Endodermal cell (in vitro differentiated cells): ENCODE results near the gene TRMT1. TPM values are rescaled to one million over a fixed set of nuclear protein-coding genes. Genes with fewer than 3 reads are reported as not detected.

Source experiments
- DNase-seq: peaks from one replicate; pipeline ENCODE4 v3.0.0-alpha.2; 2017
- H3K27ac ChIP-seq: 2 replicates; pipeline ENCODE4 v1.5.1; 2013; ENCODE audit warnings: mild to moderate bottlenecking, low read depth, low read length, moderate library complexity
- H3K27me3 ChIP-seq: 2 replicates; pipeline ENCODE4 v1.6.1; 2013; ENCODE audit warnings: mild to moderate bottlenecking, low read length, moderate library complexity; ENCODE audit not compliant: insufficient read depth, control insufficient read depth, poor library complexity, severe bottlenecking
- H3K36me3 ChIP-seq: 2 replicates; pipeline ENCODE4 v1.7.0; 2013; ENCODE audit warnings: mild to moderate bottlenecking, low read length, moderate library complexity; ENCODE audit not compliant: control insufficient read depth, insufficient read depth
- H3K4me1 ChIP-seq: one replicate; pipeline ENCODE4 v1.7.0; 2013; ENCODE audit warnings: low read length; ENCODE audit not compliant: control insufficient read depth, insufficient read depth
- H3K4me3 ChIP-seq: 2 replicates; pipeline ENCODE4 v1.5.1; 2013; ENCODE audit warnings: mild to moderate bottlenecking, low read length, moderate library complexity
- H3K9ac ChIP-seq: 2 replicates; pipeline ENCODE4 v1.6.1; 2013; ENCODE audit warnings: mild to moderate bottlenecking, low read length, moderate library complexity; ENCODE audit not compliant: poor library complexity, severe bottlenecking; ENCODE audit errors: extremely low read depth
- H3K9me3 ChIP-seq: 2 replicates; pipeline ENCODE4 v1.6.1; 2013; ENCODE audit warnings: mild to moderate bottlenecking, low read length, moderate library complexity; ENCODE audit not compliant: control insufficient read depth
- H3K27ac Mint-ChIP-seq: 2 replicates; pipeline ENCODE4 v1.8.0; 2020; ENCODE audit warnings: mixed read lengths
- H3K27me3 Mint-ChIP-seq: 2 replicates; pipeline ENCODE4 v1.8.0; 2021; ENCODE audit warnings: mild to moderate bottlenecking, mixed read lengths; ENCODE audit not compliant: insufficient read depth
- H3K36me3 Mint-ChIP-seq: 2 replicates; pipeline ENCODE4 v1.8.0; 2020; ENCODE audit warnings: low read depth, mixed read lengths
- H3K4me1 Mint-ChIP-seq: 2 replicates; pipeline ENCODE4 v1.8.0; 2020; ENCODE audit warnings: mixed read lengths
- H3K4me3 Mint-ChIP-seq: 2 replicates; pipeline ENCODE4 v1.8.0; 2020; ENCODE audit warnings: mild to moderate bottlenecking, moderate library complexity, mixed read lengths
- H3K9me3 Mint-ChIP-seq: 2 replicates; pipeline ENCODE4 v1.8.0; 2020; ENCODE audit warnings: mild to moderate bottlenecking, mixed read lengths
- WGBS, 2 experiments: methylation state at CpG; one replicate each; pipeline versions ENCODE4 v1.1.5 to v1.1.7; 2013; ENCODE audit warnings: missing lambda C conversion rate in 2 of 2, mixed read lengths in 1 of 2; ENCODE audit not compliant: insufficient coverage in 1 of 2, insufficient read length in 1 of 2; 5-methylcytosine and 5-hydroxymethylcytosine counted together
- total RNA-seq, 2 donors: library from RNA; stranded (reverse); fragmentation: NEBNext Ultra II Directional in 1 of 2; extraction: Animal tissue kit (Norgen Biotek cat#: 25700) in 1 of 2; gene quantifications; 2 replicates in 1 of 2; 3 replicates in 1 of 2; pipeline ENCODE4 v1.2.1, GENCODE V29; 2021
- TF ChIP-seq, protein P1 (sequence below): fragments of 200-600 bp; sonication (generic); conservative IDR thresholded peaks from 2 replicates; pipeline ENCODE4 v1.5.0; 2021; ENCODE audit warnings: antibody characterized with exemption, mild to moderate bottlenecking

Gene TRMT1
- total RNA-seq, 2 donors from 2014 or later = 51.3 to 66.2 TPM

DNA sequence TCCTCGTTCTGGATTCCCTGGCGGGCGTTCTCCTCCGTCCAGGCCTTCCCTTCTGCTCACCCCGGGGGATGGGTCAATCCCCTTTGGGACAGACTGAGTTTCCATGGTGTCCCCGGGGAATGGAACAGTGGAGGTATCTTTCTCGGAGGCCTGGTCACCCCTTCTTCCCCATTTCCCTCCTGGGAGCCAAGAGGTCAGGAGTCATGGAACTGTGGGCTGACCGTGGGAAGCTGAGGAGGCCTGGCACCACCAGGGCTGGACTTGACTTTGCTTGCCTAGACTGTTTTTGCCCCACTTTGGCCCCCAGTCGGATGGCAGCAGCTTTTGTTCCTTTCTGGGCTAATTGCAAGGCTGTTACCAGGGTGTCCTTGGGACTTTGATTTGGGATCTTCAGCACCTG, 3.5 kb upstream of the TRMT1 start:
- H3K27me3 Mint-ChIP-seq = no peaks in the 10 kb centered on the region
- H3K4me3 Mint-ChIP-seq = peak overlapping the region; percentile 96
- H3K9me3 Mint-ChIP-seq = no peaks in the 10 kb centered on the region
- Histone ChIP-seq H3K9me3 (no peaks in the 10 kb centered on the region), H3K27ac (no peak overlapping the region), H3K9ac (no peak overlapping the region), H3K36me3 (peaks cover 44% of the 10 kb centered on the region), H3K4me1 (peaks cover 25% of the 10 kb centered on the region), H3K4me3 (peak overlapping the region; percentile 89), H3K27me3 (no peaks in the 10 kb centered on the region)
- TF ChIP-seq, protein P1, sequence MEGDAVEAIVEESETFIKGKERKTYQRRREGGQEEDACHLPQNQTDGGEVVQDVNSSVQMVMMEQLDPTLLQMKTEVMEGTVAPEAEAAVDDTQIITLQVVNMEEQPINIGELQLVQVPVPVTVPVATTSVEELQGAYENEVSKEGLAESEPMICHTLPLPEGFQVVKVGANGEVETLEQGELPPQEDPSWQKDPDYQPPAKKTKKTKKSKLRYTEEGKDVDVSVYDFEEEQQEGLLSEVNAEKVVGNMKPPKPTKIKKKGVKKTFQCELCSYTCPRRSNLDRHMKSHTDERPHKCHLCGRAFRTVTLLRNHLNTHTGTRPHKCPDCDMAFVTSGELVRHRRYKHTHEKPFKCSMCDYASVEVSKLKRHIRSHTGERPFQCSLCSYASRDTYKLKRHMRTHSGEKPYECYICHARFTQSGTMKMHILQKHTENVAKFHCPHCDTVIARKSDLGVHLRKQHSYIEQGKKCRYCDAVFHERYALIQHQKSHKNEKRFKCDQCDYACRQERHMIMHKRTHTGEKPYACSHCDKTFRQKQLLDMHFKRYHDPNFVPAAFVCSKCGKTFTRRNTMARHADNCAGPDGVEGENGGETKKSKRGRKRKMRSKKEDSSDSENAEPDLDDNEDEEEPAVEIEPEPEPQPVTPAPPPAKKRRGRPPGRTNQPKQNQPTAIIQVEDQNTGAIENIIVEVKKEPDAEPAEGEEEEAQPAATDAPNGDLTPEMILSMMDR = no peak
- peaks cover 28% of the 10 kb centered on the region for H3K36me3 Mint-ChIP-seq
- peaks cover 54% of the 10 kb centered on the region for H3K4me1 Mint-ChIP-seq
- H3K27ac Mint-ChIP-seq = peak overlapping the region; percentile 89
- 89 to 94% methylated on average over 5 to 9 of the region's 9 CpGs for WGBS, 2 experiments
- peak; percentile 38 for DNase-seq

DNA sequence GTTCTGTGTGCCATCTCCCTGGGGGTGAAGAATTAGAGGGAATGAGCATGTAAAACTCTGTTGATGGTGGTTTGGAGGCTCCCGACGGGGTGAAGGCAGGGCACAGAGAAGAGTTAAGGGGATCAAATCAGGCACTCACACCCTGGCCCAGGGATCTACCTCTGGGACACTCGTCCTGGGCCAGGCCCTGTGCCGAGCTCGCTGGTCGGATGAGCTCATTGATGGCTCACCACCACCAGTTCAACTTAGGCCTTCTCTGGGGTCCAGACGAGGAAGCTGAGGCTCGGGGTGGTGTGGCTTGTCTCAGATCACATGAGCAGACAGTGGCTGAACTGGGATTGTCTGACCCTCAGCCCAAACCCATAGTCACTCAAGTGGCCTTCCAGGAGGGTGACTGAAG, 3.1 kb upstream of the TRMT1 start:
- H3K9ac ChIP-seq = peak overlapping the region; percentile 51

DNA sequence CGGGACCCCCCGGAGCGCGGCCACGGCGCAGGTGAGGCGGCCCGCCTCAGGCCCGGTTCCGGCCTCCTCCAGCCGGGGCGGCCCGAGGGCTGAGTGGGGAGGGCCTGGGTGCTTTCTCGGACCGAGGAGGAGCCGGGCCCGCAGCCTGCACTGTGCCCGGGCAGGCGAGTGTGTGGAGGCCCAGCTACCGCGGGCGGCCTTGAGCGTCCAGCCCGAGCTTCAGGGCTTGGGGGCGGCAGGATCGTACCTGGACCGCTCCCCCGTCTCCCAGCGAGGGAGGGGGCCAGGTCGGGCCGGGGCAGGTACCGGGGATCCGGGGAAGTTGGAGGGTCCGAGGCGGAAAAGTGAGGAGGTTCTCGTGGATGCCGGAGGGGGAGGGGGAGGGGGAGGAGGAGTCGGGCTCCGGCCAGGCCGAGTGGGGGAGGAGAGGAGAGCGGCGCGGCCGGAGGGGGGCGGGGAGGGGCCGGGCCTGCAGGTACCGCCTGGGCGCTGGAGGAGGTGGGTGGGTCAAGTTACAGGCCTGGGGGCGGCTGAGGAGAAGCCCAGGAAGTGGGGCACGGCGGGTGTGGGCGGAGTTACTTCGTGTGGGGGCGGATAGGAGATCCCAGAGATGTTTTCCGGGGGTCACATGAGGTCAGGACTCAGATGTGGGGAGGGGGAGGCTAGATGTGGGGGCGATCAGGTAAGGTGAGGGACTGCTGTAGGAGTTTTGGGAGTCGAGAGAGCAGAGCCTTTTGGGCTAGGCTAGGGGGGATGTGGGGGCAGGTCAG, 2.1 kb upstream of the TRMT1 start:
- peaks cover 54% of the 10 kb centered on the region for H3K4me1 Mint-ChIP-seq
- TF ChIP-seq, protein P1 = no peak
- WGBS, 2 experiments = 0% methylated on average over 7 to 55 of the region's 57 CpGs
- H3K36me3 Mint-ChIP-seq = peaks cover 29% of the 10 kb centered on the region
- no peaks in the 10 kb centered on the region for H3K9me3 Mint-ChIP-seq
- Histone ChIP-seq H3K9ac (peak overlapping the region; percentile 84), H3K4me1 (peaks cover 23% of the 10 kb centered on the region), H3K27ac (peak overlapping the region; percentile 78), H3K27me3 (no peaks in the 10 kb centered on the region), H3K4me3 (peak overlapping the region; percentile 89), H3K9me3 (no peaks in the 10 kb centered on the region), H3K36me3 (peaks cover 46% of the 10 kb centered on the region)
- peak; percentile 96 for DNase-seq
- H3K27me3 Mint-ChIP-seq = no peaks in the 10 kb centered on the region
- H3K27ac Mint-ChIP-seq = peak overlapping the region; percentile 79
- H3K4me3 Mint-ChIP-seq = peak overlapping the region; percentile 96

More for the DNA sequence above, 3.1 kb upstream of the TRMT1 start:
- Mint-ChIP-seq H3K4me1 (peaks cover 54% of the 10 kb centered on the region), H3K36me3 (peaks cover 29% of the 10 kb centered on the region), H3K27me3 (no peaks in the 10 kb centered on the region), H3K27ac (peak overlapping the region; percentile 79), H3K4me3 (peak overlapping the region; percentile 96), H3K9me3 (no peaks in the 10 kb centered on the region)
- TF ChIP-seq, protein P1 = no peak
- H3K27ac ChIP-seq = no peak overlapping the region
- H3K27me3 ChIP-seq = no peaks in the 10 kb centered on the region
- DNase-seq = peak; percentile 45
- peak overlapping the region; percentile 89 for H3K4me3 ChIP-seq
- 86 to 93% methylated on average over 6 to 8 of the region's 8 CpGs for WGBS, 2 experiments
- H3K4me1 ChIP-seq = peaks cover 25% of the 10 kb centered on the region
- no peaks in the 10 kb centered on the region for H3K9me3 ChIP-seq
- peaks cover 44% of the 10 kb centered on the region for H3K36me3 ChIP-seq
